GM12872 (cell line): ENCODE measurements around the gene SLC41A3.

Source experiments
- CTCF ChIP-seq: IDR thresholded peaks from 3 replicates; pipeline ENCODE4 v1.5.1; 2011; ENCODE audit warnings: low read depth, mild to moderate bottlenecking, low read length, moderate library complexity; ENCODE audit not compliant: insufficient read depth

Gene SLC41A3

DNA sequence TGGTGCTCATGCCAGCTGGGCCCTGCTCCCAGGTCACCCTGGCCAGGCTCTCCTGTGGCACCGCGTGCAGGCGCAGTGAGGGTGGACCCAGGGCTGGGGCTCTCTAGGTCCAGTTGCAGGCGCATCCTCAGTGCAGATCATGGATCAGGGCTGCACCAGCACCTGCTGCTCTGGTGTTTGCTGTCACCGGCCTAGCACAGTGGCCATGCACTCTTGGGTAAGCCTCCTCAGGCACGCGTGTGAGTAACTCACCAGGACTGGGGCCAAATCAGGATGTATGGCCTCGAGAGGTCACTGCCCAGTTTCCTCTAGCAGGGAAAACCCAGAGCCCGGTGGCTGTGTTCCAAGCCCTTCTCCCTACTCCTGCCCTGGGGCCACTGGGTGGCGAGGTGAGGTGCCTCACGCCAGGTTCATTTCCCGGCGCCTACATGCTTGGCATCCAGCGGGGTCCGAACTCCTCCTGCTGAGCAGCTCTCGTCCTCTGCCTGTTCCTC is 45.5 kb upstream of the SLC41A3 start:
- no peak for TF ChIP-seq CTCF

DNA sequence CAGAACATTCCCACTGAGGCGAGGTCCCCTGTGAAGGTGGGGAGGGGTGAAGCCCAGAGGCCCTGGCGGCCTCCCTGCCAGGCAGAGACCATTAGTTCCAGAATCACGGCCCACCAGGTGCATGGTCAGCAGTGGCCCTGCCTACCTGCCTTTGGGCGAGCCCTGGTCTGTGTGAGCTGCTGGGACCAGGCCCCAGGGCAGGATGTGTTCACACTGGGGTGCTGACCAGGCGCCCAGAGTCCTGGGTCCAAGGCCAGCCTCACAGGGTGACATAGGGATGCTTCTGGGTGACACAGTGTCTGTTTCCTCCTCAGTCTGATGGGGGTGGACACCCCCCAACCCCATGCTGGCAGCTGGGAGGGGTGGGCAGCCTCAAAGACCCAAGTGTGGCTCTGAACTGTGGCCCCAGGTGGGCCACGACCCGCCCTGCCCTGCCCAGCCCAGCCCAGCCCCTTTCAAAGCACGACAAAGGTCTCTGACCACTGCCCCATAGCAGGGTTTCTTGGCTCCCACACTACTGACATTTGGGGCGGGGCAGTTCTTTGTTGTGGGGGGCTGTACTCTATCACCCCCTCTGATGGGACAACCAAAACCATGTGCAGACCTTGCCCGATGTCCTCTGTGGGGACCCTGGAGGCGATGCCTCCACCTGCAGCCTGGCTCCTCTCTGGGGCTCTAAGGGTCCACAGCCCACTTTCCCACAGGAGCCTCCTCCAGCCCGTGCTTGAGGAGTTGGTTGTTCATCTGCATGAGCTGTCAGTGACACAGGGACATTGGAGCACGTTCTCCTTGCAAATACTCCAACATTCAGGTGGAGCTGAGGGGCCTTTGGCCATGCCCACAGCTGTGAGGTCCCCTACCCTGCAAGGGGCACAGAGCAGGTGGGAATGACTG is 44.8 kb upstream of the SLC41A3 start:
- no peak for TF ChIP-seq CTCF

- no peak for TF ChIP-seq CTCF
These were observed 44.0 kb upstream of the SLC41A3 start for GRCh38 chr3:126127904-126128303.

DNA sequence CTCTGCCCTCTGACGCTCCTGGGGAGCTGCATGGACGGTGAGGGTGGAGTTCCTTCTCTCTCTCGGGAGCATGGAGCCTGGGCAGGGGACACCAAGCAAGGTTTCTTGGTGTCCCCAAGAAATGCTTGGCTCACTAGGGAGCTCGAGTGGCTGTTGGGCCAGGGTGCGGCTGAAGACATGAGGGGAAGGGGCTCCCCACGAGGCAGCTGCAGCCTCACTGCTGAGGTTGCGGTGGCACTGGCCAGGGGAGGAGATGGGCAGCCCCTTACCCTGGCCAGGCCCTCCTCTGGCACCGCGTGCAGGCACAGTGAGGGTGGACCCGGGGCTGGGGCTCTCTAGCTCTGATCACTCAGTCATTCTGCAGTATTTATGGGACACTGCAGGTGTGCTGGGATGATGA is 43.5 kb upstream of the SLC41A3 start:
- no peak for TF ChIP-seq CTCF

- no peak for TF ChIP-seq CTCF
These were observed 43.0 kb upstream of the SLC41A3 start for GRCh38 chr3:126126811-126127431.

- TF ChIP-seq CTCF: no peak
These were observed 42.4 kb upstream of the SLC41A3 start for GRCh38 chr3:126126286-126126685.

DNA sequence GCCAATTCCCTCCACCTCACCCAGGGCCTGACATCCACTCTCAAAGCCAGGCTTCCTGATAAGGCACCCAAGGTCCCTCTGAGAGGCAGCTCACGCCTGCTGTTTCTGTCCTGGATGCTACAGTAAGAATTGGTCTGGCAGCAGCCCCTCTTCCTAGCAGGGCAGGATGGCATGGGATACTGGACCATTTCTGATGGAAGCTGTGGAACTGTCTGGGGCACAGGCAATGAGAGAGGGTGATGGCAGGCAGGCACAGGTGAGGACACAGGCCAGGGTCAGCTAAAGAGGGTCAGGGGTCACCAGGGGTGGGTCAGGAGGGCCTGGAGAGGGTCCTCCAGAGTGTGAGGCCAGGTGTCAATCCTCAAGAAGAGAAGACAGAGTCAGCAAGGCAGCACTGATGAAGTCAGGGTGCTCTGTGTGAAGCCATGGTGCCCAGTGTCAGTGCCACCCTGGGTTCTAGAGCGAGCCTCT is 41.9 kb upstream of the SLC41A3 start:
- no peak for TF ChIP-seq CTCF
